HL-60 (cell line): Measurements from ENCODE around the gene LRP1B.
"Not testable (repeated sequence)": the region's sequence is repeated elsewhere in the genome, so short reads cannot be mapped to it uniquely, and the experiment has no call there.

Experiments
- CTCF ChIP-seq: IDR thresholded peaks from one replicate; pipeline ENCODE4 v1.5.1; 2011; ENCODE audit warnings: low read length, control low read depth, inconsistent platforms; ENCODE audit not compliant: insufficient read depth
- GABPA ChIP-seq: IDR thresholded peaks from 2 replicates; pipeline ENCODE4 v1.6.1; 2012; ENCODE audit warnings: low read depth
- REST ChIP-seq: IDR thresholded peaks from 2 replicates; pipeline ENCODE4 v1.6.1; 2012; ENCODE audit warnings: low read depth; ENCODE audit not compliant: insufficient replicate concordance

GRCh38 chr2:140277344-140277743 is 1853.5 kb downstream of the LRP1B start:
- not testable (repeated sequence) for TF ChIP-seq CTCF, GABPA, REST
